B cell (primary cell): ENCODE data around the gene SLC22A31. TPM values are rescaled to one million over a fixed set of nuclear protein-coding genes. Genes with fewer than 3 reads are reported as not detected.

ENCODE experiments used
- ATAC-seq: fragments of 200-7000 bp; cut with Tn5 transposase; one replicate; pipeline ENCODE4 v1.10.0; 2021; ENCODE audit warnings: low read depth, mild to moderate bottlenecking, moderate number of reproducible peaks, moderate library complexity
- CTCF ChIA-PET: fragments of 350-600 bp; sonication (Branson Sonifier 250); formaldehyde crosslinking; loops from one replicate; lab custom pipeline; 2021; ENCODE audit warnings: antibody characterized with exemption, inconsistent platforms; lab: Charles Lee
- POLR2A ChIA-PET: fragments of 350-600 bp; sonication (Branson Sonifier 250); formaldehyde crosslinking; loops from one replicate; lab custom pipeline; 2021; ENCODE audit warnings: antibody characterized with exemption; lab: Charles Lee
- DNase-seq: peaks from one replicate; pipeline ENCODE4 v3.0.0; 2013
- H2AFZ ChIP-seq: 2 replicates; pipeline ENCODE4 v1.6.1; 2012; ENCODE audit warnings: mild to moderate bottlenecking, low read depth, low read length; ENCODE audit not compliant: insufficient read depth, poor library complexity, severe bottlenecking
- H3K27ac ChIP-seq, 2 donors: 1 replicate in 1 of 2; 2 replicates in 1 of 2; pipeline ENCODE4 v1.5.1; 2012 to 2013; ENCODE audit warnings: low read length in 2 of 2, mild to moderate bottlenecking in 2 of 2, moderate library complexity in 1 of 2
- H3K27me3 ChIP-seq, 4 experiments: fragments of 200-600 bp in 1 of 4; sonication (generic) in 1 of 4; replicated peaks in 1 of 4; 1 replicate in 2 of 4; 2 replicates in 2 of 4; pipeline versions ENCODE4 v1.6.1 to v1.7.0; 2013 to 2016; ENCODE audit warnings: low read length in 3 of 4, mild to moderate bottlenecking in 2 of 4, mixed read lengths in 1 of 4, moderate library complexity in 1 of 4; ENCODE audit not compliant: insufficient read depth in 4 of 4, control insufficient read depth in 3 of 4; ENCODE audit errors: control extremely low read depth in 1 of 4
- H3K36me3 ChIP-seq, 2 experiments: replicated peaks in 1 of 2; 1 replicate in 1 of 2; 2 replicates in 1 of 2; pipeline versions ENCODE4 v1.6.1 to v1.7.1; 2013; ENCODE audit warnings: low read length in 1 of 2; ENCODE audit not compliant: insufficient read depth in 2 of 2, control insufficient read depth in 1 of 2; ENCODE audit errors: control extremely low read depth in 1 of 2, extremely low read depth in 1 of 2
- H3K4me1 ChIP-seq, 2 donors: fragments of 200-600 bp in 1 of 2; sonication (generic) in 1 of 2; 1 replicate in 1 of 2; 2 replicates in 1 of 2; pipeline versions ENCODE4 v1.5.1 to v1.6.1; 2013 to 2017; ENCODE audit warnings: low read length in 2 of 2; ENCODE audit not compliant: control insufficient read depth in 2 of 2, insufficient read depth in 2 of 2
- H3K4me2 ChIP-seq: replicated peaks from 2 replicates; pipeline ENCODE3; 2012; ENCODE audit warnings: mild to moderate bottlenecking, low read depth, low read length; ENCODE audit not compliant: poor library complexity, severe bottlenecking
- H3K4me3 ChIP-seq, 5 experiments: fragments of 200-600 bp in 1 of 5; sonication (generic) in 1 of 5; 1 replicate in 3 of 5; 2 replicates in 2 of 5; pipeline versions ENCODE4 v1.5.1 to v1.7.0; 2011 to 2016; ENCODE audit warnings: low read length in 4 of 5, mild to moderate bottlenecking in 4 of 5, low read depth in 2 of 5, control low read depth in 1 of 5, moderate library complexity in 1 of 5; ENCODE audit not compliant: insufficient read depth in 1 of 5; ENCODE audit errors: control extremely low read depth in 1 of 5, extremely low read depth in 1 of 5
- H3K79me2 ChIP-seq: fragments of 200-600 bp; sonication (generic); one replicate; pipeline ENCODE4 v1.6.0; 2016; ENCODE audit warnings: low read length; ENCODE audit not compliant: control insufficient read depth, insufficient read depth
- H3K9ac ChIP-seq: fragments of 200-600 bp; sonication (generic); 2 replicates; pipeline ENCODE4 v1.6.1; 2017; ENCODE audit warnings: mild to moderate bottlenecking, low read length, moderate library complexity
- H3K9me3 ChIP-seq, 3 donors: one replicate each; pipeline versions ENCODE4 v1.6.1 to v1.7.1; 2013; ENCODE audit warnings: low read length in 2 of 3; ENCODE audit not compliant: control insufficient read depth in 2 of 3, insufficient read depth in 1 of 3; ENCODE audit errors: control extremely low read depth in 1 of 3
- H4K20me1 ChIP-seq: 2 replicates; pipeline ENCODE4 v1.6.0; 2012; ENCODE audit warnings: mild to moderate bottlenecking, low read length; ENCODE audit not compliant: insufficient read depth, control insufficient read depth, poor library complexity, severe bottlenecking
- H3K27ac Mint-ChIP-seq: one replicate; pipeline ENCODE4 v1.8.0; 2021; ENCODE audit warnings: mixed read lengths
- H3K27me3 Mint-ChIP-seq: one replicate; pipeline ENCODE4 v1.8.0; 2021; ENCODE audit warnings: mixed read lengths
- H3K4me1 Mint-ChIP-seq: one replicate; pipeline ENCODE4 v1.8.0; 2021; ENCODE audit warnings: mixed read lengths
- H3K4me3 Mint-ChIP-seq: one replicate; pipeline ENCODE4 v1.8.0; 2021; ENCODE audit warnings: mixed read lengths
- H3K9me3 Mint-ChIP-seq: one replicate; pipeline ENCODE4 v1.8.0; 2022; ENCODE audit warnings: mixed read lengths; ENCODE audit not compliant: insufficient read depth
- EZH2 ChIP-seq: IDR thresholded peaks from 2 replicates; pipeline ENCODE4 v1.6.1; 2012; ENCODE audit warnings: borderline replicate concordance, low read depth, mild to moderate bottlenecking, moderate library complexity, low read length; ENCODE audit not compliant: insufficient read depth, poor library complexity, severe bottlenecking
- WGBS: methylation state at CpG from one replicate; pipeline ENCODE4 v1.1.5; 2013; ENCODE audit warnings: missing lambda C conversion rate; ENCODE audit not compliant: insufficient coverage; 5-methylcytosine and 5-hydroxymethylcytosine counted together
- intact Hi-C: fragments of 100-400 bp; cut with micrococcal nuclease; formaldehyde crosslinking; loops from one replicate; pipeline ENCODE4 v1.10.0; 2022
- polyA plus RNA-seq: library from polyadenylated mRNA; depleted of rRNA; stranded (reverse); fragments of >200 nt; gene quantifications from 2 replicates; pipeline ENCODE4 v1.2.3, GENCODE V29; 2012
- total RNA-seq, 2 donors: library from RNA; stranded (reverse); fragments of 120-200 nt in 1 of 2; gene quantifications; 1 replicate in 1 of 2; 2 replicates in 1 of 2; pipeline versions ENCODE4 v1.2.3 to v1.2.4, GENCODE V29; 2013 to 2022
- TF ChIP-seq, protein P1 (sequence below): fragments of 200-600 bp; IDR thresholded peaks from one replicate; pipeline ENCODE4 v1.8.0; 2022; ENCODE audit warnings: antibody characterized with exemption, mild to moderate bottlenecking

Gene SLC22A31
- total and polyA plus RNA-seq, 2 donors (not counting 1 experiment from before 2014, with no cell fraction given): 0.33 TPM; not detected in 1

DNA sequence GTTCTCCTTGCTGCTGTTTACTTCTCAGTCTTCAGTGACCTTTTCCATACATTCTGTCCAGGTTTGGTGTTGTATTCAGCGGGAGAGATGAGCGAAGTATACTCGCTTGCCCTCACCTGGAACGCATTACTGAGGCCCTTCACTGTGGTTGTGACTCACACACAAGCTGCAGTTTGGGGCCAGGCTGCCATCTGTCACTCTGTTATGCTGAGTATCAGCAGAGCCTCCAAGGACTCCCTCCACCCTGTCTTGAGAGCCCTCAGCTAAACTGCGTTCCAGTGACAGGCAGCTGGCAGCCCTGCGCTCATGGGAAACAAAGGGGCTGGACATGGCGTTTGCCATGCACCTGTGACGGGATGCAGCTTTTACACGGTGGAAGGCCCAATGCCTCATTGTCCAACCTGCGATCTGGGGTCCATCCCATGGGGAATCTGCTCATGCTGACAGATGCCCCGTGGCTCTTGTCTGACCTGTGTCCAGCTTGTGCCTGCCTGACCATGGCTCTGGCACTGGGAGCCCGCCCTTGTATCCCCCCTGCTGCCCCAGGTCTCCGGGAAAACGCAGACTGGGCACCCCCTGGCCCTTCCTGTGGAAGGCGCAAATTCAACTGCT lies 10.7 kb upstream of the SLC22A31 start:
- Histone ChIP-seq H3K9me3 (no peaks in the 10 kb centered on the region), H3K4me2 (no peak overlapping the region), H3K79me2 (peaks cover 7% of the 10 kb centered on the region), H3K9ac (no peak overlapping the region), H4K20me1 (no peaks in the 10 kb centered on the region), H3K27ac (no peak overlapping the region), H2AFZ (no peak overlapping the region), H3K4me3 (no peak overlapping the region), H3K4me1 (no peaks in the 10 kb centered on the region), H3K27me3 (peaks cover 0 to 14% (median 5%) of the 10 kb centered on the region in 4 experiments), H3K36me3 (no peaks in the 10 kb centered on the region)
- intact Hi-C loops: loop anchor here (10.0 kb wide), 1 partner anchor 116 kb away; the partner anchor contains the start of gene ACSF3
- WGBS: 74% methylated on average over 14 of the region's 15 CpGs
- POLR2A ChIA-PET: interaction anchor here (0.6 kb wide), 1 partner anchor 777 kb away, joined by 5 read pairs; no protein-coding TSS in a partner anchor
- H3K9me3 Mint-ChIP-seq: no peaks in the 10 kb centered on the region
- DNase-seq (no peak), ATAC-seq (no peak)
- CTCF ChIA-PET: no interaction called here
- peaks cover 5% of the 10 kb centered on the region for H3K4me1 Mint-ChIP-seq
- H3K27ac Mint-ChIP-seq: no peak overlapping the region
- TF ChIP-seq, protein P1, sequence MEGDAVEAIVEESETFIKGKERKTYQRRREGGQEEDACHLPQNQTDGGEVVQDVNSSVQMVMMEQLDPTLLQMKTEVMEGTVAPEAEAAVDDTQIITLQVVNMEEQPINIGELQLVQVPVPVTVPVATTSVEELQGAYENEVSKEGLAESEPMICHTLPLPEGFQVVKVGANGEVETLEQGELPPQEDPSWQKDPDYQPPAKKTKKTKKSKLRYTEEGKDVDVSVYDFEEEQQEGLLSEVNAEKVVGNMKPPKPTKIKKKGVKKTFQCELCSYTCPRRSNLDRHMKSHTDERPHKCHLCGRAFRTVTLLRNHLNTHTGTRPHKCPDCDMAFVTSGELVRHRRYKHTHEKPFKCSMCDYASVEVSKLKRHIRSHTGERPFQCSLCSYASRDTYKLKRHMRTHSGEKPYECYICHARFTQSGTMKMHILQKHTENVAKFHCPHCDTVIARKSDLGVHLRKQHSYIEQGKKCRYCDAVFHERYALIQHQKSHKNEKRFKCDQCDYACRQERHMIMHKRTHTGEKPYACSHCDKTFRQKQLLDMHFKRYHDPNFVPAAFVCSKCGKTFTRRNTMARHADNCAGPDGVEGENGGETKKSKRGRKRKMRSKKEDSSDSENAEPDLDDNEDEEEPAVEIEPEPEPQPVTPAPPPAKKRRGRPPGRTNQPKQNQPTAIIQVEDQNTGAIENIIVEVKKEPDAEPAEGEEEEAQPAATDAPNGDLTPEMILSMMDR: no peak
- TF ChIP-seq EZH2: no peak
- H3K4me3 Mint-ChIP-seq: no peak overlapping the region
- H3K27me3 Mint-ChIP-seq: peaks cover 22% of the 10 kb centered on the region

DNA sequence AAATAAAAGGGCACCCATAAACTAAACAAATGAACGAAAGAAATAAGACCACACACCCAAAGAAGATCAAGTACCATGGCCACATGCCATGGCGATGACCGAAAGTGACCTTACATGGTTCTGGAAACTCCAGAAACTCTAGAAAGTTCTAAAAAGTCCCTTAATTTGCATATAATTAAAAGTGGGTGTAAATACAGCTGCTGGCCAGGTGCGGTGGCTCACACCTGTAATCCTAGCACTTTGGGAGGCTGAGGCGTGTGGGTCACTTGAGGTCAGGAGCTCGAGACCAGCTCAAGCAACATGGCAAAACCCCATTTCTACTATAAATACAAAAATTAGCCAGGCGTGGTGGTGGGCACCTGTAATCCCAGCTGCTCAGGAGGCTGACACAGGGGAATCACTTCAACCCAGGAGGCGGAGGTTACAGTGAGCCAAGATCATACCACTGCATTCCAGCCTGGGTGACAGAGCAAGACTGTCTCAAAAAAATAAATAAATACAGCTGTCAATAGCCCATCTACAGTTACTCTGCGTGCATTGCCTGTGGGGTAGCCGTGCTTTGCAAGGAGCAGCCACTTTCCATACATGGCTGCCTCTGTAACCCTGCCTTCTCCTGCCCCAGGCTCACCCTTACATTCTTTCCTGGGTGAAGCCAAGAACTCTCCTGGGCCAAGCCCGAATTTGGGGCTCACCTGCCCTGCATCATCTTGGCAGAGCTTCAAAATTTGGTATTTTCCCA lies 10.0 kb upstream of the SLC22A31 start:
- no peak overlapping the region for H3K4me3 ChIP-seq
- ATAC-seq (no peak), DNase-seq (no peak)
- H3K4me1 ChIP-seq: no peaks in the 10 kb centered on the region
- CTCF ChIA-PET: no interaction called here
- H3K4me2 ChIP-seq: no peak overlapping the region
- POLR2A ChIA-PET: no interaction called here
- H3K27ac ChIP-seq: no peak overlapping the region
- no peak overlapping the region for H3K4me3 Mint-ChIP-seq
- H2AFZ ChIP-seq: no peak overlapping the region
- H3K27me3 Mint-ChIP-seq: peaks cover 22% of the 10 kb centered on the region
- peaks cover 5% of the 10 kb centered on the region for H3K4me1 Mint-ChIP-seq
- 66% methylated on average over 8 of the region's 11 CpGs for WGBS
- H3K27ac Mint-ChIP-seq: no peak overlapping the region
- intact Hi-C loops: loop anchor here (10.0 kb wide), 1 partner anchor 116 kb away; the partner anchor contains the start of gene ACSF3
- H3K9me3 Mint-ChIP-seq: no peaks in the 10 kb centered on the region
- TF ChIP-seq, protein P1: no peak
- no peak for TF ChIP-seq EZH2
- peaks cover 7% of the 10 kb centered on the region for H3K79me2 ChIP-seq
- peaks cover 0 to 14% (median 5%) of the 10 kb centered on the region in 4 experiments for H3K27me3 ChIP-seq
- H3K36me3 ChIP-seq: no peaks in the 10 kb centered on the region
- H3K9ac ChIP-seq: no peak overlapping the region
- no peaks in the 10 kb centered on the region for H4K20me1 ChIP-seq
- H3K9me3 ChIP-seq: no peaks in the 10 kb centered on the region
